PC-9 (cell line): Measurements from ENCODE around the gene SMPD3. TPM values are rescaled to one million over a fixed set of nuclear protein-coding genes. Genes with fewer than 3 reads are reported as not detected.

Source experiments
- BruUV-seq: library from RNA; stranded (reverse); fragments of 400-500 nt; replicated peaks from 2 replicates; lab custom pipeline; 2021; lab: Mats Ljungman, UMichigan
- CTCF ChIA-PET: fragments of 300-600 bp; sonication (Branson Sonifier 250); formaldehyde crosslinking; loops from one replicate; lab custom pipeline; 2022; ENCODE audit warnings: antibody characterized with exemption; lab: Charles Lee
- POLR2A ChIA-PET: fragments of 300-600 bp; sonication (Branson Sonifier 250); formaldehyde crosslinking; loops from one replicate; lab custom pipeline; 2022; ENCODE audit warnings: antibody characterized with exemption; ENCODE audit not compliant: unreplicated experiment; lab: Charles Lee
- DNase-seq, 2 experiments: peaks; one replicate each; pipeline versions ENCODE4 v3.0.0 to v3.0.0-alpha.2; 2015 to 2022; ENCODE audit warnings: mixed read lengths in 1 of 2
- H2AFZ ChIP-seq: fragments of 200-600 bp; sonication (generic); 2 replicates; pipeline ENCODE4 v1.8.1; 2017; ENCODE audit warnings: antibody characterized with exemption
- H3F3A ChIP-seq: fragments of 200-600 bp; sonication (generic); 2 replicates; pipeline ENCODE4 v1.8.1; 2017; ENCODE audit warnings: antibody characterized with exemption, mild to moderate bottlenecking, low read depth; ENCODE audit not compliant: insufficient read depth
- H3K27ac ChIP-seq: fragments of 200-600 bp; sonication (generic); 2 replicates; pipeline ENCODE4 v1.6.1; 2016; ENCODE audit warnings: mixed run types
- H3K27me3 ChIP-seq: fragments of 200-600 bp; sonication (generic); 2 replicates; pipeline ENCODE4 v1.6.1; 2016; ENCODE audit warnings: low read depth, mixed run types; ENCODE audit not compliant: insufficient read depth
- H3K36me3 ChIP-seq: fragments of 200-600 bp; sonication (generic); 2 replicates; pipeline ENCODE4 v1.6.1; 2016; ENCODE audit warnings: low read depth, mixed run types
- H3K4me1 ChIP-seq: fragments of 200-600 bp; sonication (generic); replicated peaks from 2 replicates; pipeline ENCODE4 v1.6.1; 2016; ENCODE audit warnings: mixed run types; ENCODE audit not compliant: insufficient read depth
- H3K4me2 ChIP-seq: fragments of 200-600 bp; sonication (generic); 2 replicates; pipeline ENCODE4 v1.6.1; 2017; ENCODE audit warnings: mixed run types
- H3K4me3 ChIP-seq: fragments of 200-600 bp; sonication (generic); 2 replicates; pipeline ENCODE4 v1.6.1; 2016; ENCODE audit warnings: mixed run types
- H3K79me2 ChIP-seq: fragments of 200-600 bp; sonication (generic); 2 replicates; pipeline ENCODE4 v1.6.1; 2017; ENCODE audit warnings: low read depth, mixed run types
- H3K9me2 ChIP-seq: fragments of 200-600 bp; sonication (generic); 2 replicates; pipeline ENCODE4 v1.8.1; 2017; ENCODE audit warnings: mild to moderate bottlenecking; ENCODE audit not compliant: insufficient read depth
- H3K9me3 ChIP-seq: fragments of 200-600 bp; sonication (generic); 2 replicates; pipeline ENCODE4 v1.8.1; 2016; ENCODE audit warnings: low read depth; ENCODE audit not compliant: insufficient read depth
- H4K20me1 ChIP-seq: fragments of 200-600 bp; sonication (generic); 2 replicates; pipeline ENCODE4 v1.8.1; 2017; ENCODE audit not compliant: insufficient read depth
- CTCF ChIP-seq: fragments of 200-600 bp; sonication (generic); conservative IDR thresholded peaks from 2 replicates; pipeline ENCODE4 v1.6.1; 2017; ENCODE audit warnings: mixed run types, antibody characterized with exemption, mild to moderate bottlenecking, moderate library complexity
- EZH2 ChIP-seq: fragments of 200-600 bp; sonication (generic); IDR thresholded peaks from 2 replicates; pipeline ENCODE4 v1.8.0; 2017; ENCODE audit warnings: antibody characterized with exemption, low read depth
- intact Hi-C: fragments of 100-400 bp; cut with micrococcal nuclease; formaldehyde crosslinking; loops from one replicate; pipeline ENCODE4 v1.10.0; 2022; ENCODE audit not compliant: unreplicated experiment
- total RNA-seq: library from RNA; stranded (reverse); gene quantifications from 2 replicates; pipeline ENCODE4 v1.2.3, GENCODE V29; 2021

The SMPD3 gene
- total RNA-seq, 1 experiment from 2014 or later: 0.94 TPM

GRCh38 chr16:68348639-68349445 is 99.5 kb downstream of the SMPD3 start:
- POLR2A ChIA-PET: no interaction called here
- Histone ChIP-seq H4K20me1 (no peaks in the 10 kb centered on the region; the same call in 1 of the 2 replicates), H3K79me2 (no peaks in the 10 kb centered on the region), H2AFZ (no peak overlapping the region), H3K4me2 (no peak overlapping the region), H3K27ac (no peak overlapping the region), H3K9me3 (no peaks in the 10 kb centered on the region), H3K27me3 (no peaks in the 10 kb centered on the region), H3F3A (no peaks in the 10 kb centered on the region), H3K36me3 (no peaks in the 10 kb centered on the region; the same call in 1 of the 2 replicates), H3K4me3 (no peak overlapping the region), H3K9me2 (no peaks in the 10 kb centered on the region), H3K4me1 (no peaks in the 10 kb centered on the region)
- BruUV-seq: no TSS peak
- TF ChIP-seq EZH2 (no peak), CTCF (no peak)
- intact Hi-C loops: no loop called here
- CTCF ChIA-PET: interaction anchor here (0.6 kb wide), 1 partner anchor 85 kb away, joined by 5 read pairs; no protein-coding TSS in a partner anchor
- DNase-seq: no peak

- H3K36me3 ChIP-seq: no peaks in the 10 kb centered on the region; the same call in 1 of the 2 replicates
- H4K20me1 ChIP-seq: no peaks in the 10 kb centered on the region; the same call in 1 of the 2 replicates
- H3K27ac ChIP-seq: no peak overlapping the region
- H3K27me3 ChIP-seq: no peaks in the 10 kb centered on the region
- no peak overlapping the region for H3K4me2 ChIP-seq
- H3K9me2 ChIP-seq: no peaks in the 10 kb centered on the region
- no peak for TF ChIP-seq EZH2
- TF ChIP-seq CTCF: no peak
- H3K4me1 ChIP-seq: no peaks in the 10 kb centered on the region
- no peaks in the 10 kb centered on the region for H3K9me3 ChIP-seq
- H3K79me2 ChIP-seq: no peaks in the 10 kb centered on the region
- H3F3A ChIP-seq: no peaks in the 10 kb centered on the region
- BruUV-seq: no TSS peak
- no peak overlapping the region for H2AFZ ChIP-seq
- H3K4me3 ChIP-seq: no peak overlapping the region
- ChIA-PET CTCF (no interaction called here), POLR2A (no interaction called here)
- DNase-seq: no peak
- intact Hi-C loops: no loop called here
These were observed 100.7 kb downstream of the SMPD3 start for GRCh38 chr16:68347605-68348004.

GRCh38 chr16:68346892-68347480 is 101.3 kb downstream of the SMPD3 start:
- no peak for TF ChIP-seq EZH2
- TF ChIP-seq CTCF: no peak

More at GRCh38 chr16:68346892-68347480, 101.3 kb downstream of the SMPD3 start:
- no TSS peak for BruUV-seq
- no peak overlapping the region for H2AFZ ChIP-seq
- no peaks in the 10 kb centered on the region; the same call in 1 of the 2 replicates for H4K20me1 ChIP-seq
- no peaks in the 10 kb centered on the region for H3K9me2 ChIP-seq
- H3K9me3 ChIP-seq: no peaks in the 10 kb centered on the region
- H3K4me2 ChIP-seq: no peak overlapping the region
- ChIA-PET CTCF (no interaction called here), POLR2A (no interaction called here)
- H3K79me2 ChIP-seq: no peaks in the 10 kb centered on the region
- H3K4me3 ChIP-seq: no peak overlapping the region
- H3K27me3 ChIP-seq: no peaks in the 10 kb centered on the region
- no peaks in the 10 kb centered on the region for H3K36me3 ChIP-seq
- intact Hi-C loops: no loop called here
- no peaks in the 10 kb centered on the region for H3F3A ChIP-seq
- H3K27ac ChIP-seq: no peak overlapping the region
- no peaks in the 10 kb centered on the region for H3K4me1 ChIP-seq
- DNase-seq: no peak
